Measurements from ENCODE around the gene ADAMTS17.

Gene ADAMTS17

DNA sequence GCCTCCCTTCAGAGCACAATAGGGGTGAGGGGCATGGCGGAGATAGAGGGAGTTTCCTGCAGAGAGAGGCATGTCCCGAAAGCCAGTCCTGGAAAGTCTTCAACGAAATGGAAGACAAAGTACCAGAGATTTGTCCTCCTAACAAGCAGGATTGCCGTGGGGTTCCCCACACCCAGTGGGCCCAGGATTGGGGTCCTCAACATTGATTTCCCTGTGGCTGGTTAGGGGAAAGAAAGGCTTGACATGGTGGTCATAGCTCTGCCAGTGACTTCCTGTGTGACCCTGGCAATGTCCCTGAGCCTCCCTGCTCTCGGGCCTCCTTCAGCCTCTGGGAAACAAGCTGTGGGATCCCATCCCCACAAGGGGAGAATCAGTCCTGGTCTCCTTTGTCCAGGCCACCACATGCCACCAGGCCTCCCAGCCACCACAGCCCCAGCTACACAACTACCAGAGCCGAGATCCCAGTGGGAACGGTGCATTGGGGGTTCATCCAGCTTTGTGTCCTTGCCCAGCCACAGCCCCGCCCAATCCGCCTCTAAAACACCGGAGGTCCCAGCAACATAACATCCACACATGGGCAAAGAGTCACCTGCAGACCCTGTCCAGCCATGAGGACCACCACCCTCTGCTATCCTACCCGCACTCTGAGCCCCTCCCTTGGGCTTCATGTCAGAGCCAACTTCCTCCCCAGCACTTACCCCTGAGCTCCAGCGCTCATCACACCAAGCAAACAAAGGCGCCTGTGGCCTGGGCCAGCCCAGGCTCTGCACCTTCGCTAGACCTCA is 63.0 kb downstream of the ADAMTS17 start:
- no peak overlapping the region for H3K4me3 ChIP-seq (replicated peaks; ENCODE audit: low read depth, low read length)
- TF ChIP-seq, protein P1, sequence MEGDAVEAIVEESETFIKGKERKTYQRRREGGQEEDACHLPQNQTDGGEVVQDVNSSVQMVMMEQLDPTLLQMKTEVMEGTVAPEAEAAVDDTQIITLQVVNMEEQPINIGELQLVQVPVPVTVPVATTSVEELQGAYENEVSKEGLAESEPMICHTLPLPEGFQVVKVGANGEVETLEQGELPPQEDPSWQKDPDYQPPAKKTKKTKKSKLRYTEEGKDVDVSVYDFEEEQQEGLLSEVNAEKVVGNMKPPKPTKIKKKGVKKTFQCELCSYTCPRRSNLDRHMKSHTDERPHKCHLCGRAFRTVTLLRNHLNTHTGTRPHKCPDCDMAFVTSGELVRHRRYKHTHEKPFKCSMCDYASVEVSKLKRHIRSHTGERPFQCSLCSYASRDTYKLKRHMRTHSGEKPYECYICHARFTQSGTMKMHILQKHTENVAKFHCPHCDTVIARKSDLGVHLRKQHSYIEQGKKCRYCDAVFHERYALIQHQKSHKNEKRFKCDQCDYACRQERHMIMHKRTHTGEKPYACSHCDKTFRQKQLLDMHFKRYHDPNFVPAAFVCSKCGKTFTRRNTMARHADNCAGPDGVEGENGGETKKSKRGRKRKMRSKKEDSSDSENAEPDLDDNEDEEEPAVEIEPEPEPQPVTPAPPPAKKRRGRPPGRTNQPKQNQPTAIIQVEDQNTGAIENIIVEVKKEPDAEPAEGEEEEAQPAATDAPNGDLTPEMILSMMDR (IDR thresholded peaks at IDR 0.05; ENCODE audit: low read length, missing control alignments): no peak
- DNase-seq (ENCODE audit: low read depth): no peak

DNA sequence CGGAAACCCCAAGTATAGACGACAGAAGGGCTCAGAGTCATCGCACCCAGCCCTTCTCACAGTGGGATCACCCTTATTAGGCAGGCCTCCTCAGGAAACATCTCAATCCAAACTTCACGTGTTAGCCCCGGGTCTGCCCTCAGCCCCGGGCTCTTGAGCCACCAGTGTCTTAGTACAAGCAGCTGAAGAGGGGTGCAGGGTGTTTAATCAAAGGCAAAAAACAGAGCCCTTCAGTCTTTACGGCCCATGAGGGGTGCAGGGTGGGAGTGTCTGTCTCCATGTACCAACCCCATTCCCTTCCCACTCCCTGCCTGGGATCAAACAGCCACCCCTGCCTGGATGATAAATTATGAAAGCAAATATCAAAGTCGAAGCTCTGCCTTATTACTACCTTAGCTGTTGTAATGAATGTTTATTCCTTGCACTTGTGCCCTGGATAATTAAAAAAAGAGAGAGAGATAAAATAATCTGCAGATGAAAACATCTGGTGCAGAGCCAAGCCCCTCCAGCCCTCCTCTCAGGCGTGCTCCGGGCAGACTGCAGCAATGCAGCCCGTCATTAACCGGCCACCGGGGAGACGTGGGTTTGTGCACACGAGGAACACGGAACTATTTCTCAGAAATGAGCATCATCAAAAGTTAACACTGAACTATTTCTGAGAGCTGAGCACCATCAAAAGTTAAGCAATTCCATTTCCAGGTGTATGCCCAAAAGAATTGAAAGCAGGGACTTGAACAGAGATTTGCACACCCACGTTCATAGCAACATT is 64.5 kb downstream of the ADAMTS17 start:
- no peak for DNase-seq (ENCODE audit: low read depth)
- no peak overlapping the region for H3K4me3 ChIP-seq (replicated peaks; ENCODE audit: low read depth, low read length)
- TF ChIP-seq, protein P1 (IDR thresholded peaks at IDR 0.05; ENCODE audit: low read length, missing control alignments): no peak

DNA sequence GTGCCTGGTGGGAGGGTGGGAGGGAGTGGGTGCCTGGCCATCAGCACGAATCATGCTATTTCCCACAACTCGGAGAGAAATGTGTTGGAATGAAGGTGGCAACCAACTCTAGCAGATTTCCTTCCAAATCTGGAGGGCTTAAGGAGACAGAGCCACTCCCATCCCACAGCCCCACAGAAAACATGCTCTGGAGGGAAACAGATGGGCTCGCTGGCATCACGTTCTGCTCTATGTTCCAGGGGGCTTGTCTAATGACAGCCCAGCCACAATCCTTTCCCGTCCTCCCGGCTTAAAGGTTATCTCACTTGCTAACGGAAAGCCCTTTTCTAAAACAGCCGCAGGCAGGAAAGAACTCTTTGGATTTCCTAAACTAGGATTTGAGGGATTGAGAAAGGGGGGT is 65.3 kb downstream of the ADAMTS17 start:
- no peak for DNase-seq (ENCODE audit: low read depth)
- H3K4me3 ChIP-seq (replicated peaks; ENCODE audit: low read depth, low read length): no peak overlapping the region
- TF ChIP-seq, protein P1 (IDR thresholded peaks at IDR 0.05; ENCODE audit: low read length, missing control alignments): no peak

DNA sequence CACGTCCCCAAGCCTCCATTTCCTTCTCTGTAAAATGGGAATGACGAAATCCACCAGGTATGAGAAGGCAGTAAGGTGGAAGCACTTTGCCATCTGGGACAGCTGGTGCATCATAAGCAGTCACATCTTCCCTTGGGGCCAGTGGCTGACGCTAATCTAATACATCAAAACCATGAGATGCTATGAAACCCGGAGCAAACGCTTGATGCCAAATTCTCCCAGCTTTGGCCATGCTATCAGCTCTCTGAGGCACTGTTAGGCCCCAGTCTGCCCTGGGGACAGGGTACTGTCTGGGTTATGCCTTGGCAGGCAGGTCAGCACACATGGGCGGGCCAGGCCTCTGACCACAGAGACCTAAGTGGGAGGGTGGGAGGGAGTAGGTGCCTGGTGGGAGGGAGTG is 66.1 kb downstream of the ADAMTS17 start:
- no peak for DNase-seq (ENCODE audit: low read depth)
- H3K4me3 ChIP-seq (replicated peaks; ENCODE audit: low read depth, low read length): no peak overlapping the region
- TF ChIP-seq, protein P1 (IDR thresholded peaks at IDR 0.05; ENCODE audit: low read length, missing control alignments): no peak

DNA sequence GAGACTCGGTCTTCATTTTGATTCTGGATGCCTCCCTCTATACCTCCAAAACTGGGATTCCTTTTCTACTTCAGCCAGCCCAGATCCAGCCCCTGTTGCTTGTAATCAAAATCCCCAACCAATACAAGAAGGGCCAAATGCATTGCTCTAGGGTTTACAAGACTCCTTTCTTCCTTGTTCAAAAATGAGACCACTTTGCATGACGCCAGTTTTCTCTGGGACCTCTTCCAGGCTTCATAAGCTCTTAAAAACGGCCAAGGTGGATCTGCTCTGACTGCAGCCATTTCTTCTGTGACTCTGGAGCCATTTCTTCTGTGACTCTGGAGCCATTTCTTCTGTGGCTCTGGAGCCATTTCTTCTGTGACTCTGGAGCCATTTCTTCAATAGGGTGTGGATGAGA is 71.9 kb downstream of the ADAMTS17 start:
- TF ChIP-seq, protein P1 (IDR thresholded peaks at IDR 0.05; ENCODE audit: low read length, missing control alignments): no peak
- DNase-seq (ENCODE audit: low read depth): no peak
- no peak overlapping the region for H3K4me3 ChIP-seq (replicated peaks; ENCODE audit: low read depth, low read length)

DNA sequence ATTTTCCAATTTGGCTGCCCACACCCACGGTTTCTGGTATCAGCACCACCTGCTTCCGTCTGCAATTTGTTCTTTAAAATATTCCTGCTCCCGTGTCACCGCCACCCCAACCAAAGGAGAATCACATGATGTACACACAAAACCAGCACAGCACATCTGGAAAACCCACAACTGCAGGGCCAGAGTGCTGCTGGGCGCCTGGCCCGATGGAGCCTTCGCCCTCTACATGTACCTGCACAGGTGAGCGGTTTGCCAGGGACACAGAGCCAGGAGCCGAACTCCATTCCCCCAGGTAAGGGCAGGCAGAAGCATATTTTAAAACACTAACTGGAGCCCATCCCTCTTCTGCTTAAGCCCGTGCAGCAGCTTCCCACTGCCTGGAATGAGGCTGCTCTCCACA is 75.6 kb downstream of the ADAMTS17 start:
- TF ChIP-seq, protein P1 (IDR thresholded peaks at IDR 0.05; ENCODE audit: low read length, missing control alignments): no peak
- H3K4me3 ChIP-seq (replicated peaks; ENCODE audit: low read depth, low read length): no peak overlapping the region
- DNase-seq (ENCODE audit: low read depth): no peak
